OCI-LY1 (cell line): ENCODE data around the gene SDK1.

ENCODE experiments used
- H2AFZ ChIP-seq: fragments of 200-600 bp; sonication (generic), shearing (Covaris generic); 2 replicates; pipeline ENCODE4 v1.6.0; 2014; ENCODE audit warnings: antibody characterized with exemption, mild to moderate bottlenecking, low read length
- H3F3A ChIP-seq: fragments of 200-600 bp; sonication (generic), shearing (Covaris generic); 2 replicates; pipeline ENCODE4 v1.6.0; 2014; ENCODE audit warnings: mild to moderate bottlenecking, antibody characterized with exemption, low read length, moderate library complexity; ENCODE audit not compliant: insufficient read depth
- H3K27ac ChIP-seq: fragments of 200-600 bp; sonication (generic); 2 replicates; pipeline ENCODE4 v1.5.1; 2014; ENCODE audit warnings: low read length, mixed run types, mild to moderate bottlenecking, low read depth; ENCODE audit not compliant: poor library complexity, severe bottlenecking
- H3K27me3 ChIP-seq: fragments of 200-600 bp; sonication (generic); 2 replicates; pipeline ENCODE4 v1.6.0; 2014; ENCODE audit warnings: antibody characterized with exemption, mild to moderate bottlenecking, low read length, moderate library complexity; ENCODE audit not compliant: insufficient read depth
- H3K36me3 ChIP-seq: fragments of 200-600 bp; sonication (generic); 2 replicates; pipeline ENCODE4 v1.6.1; 2014; ENCODE audit warnings: mild to moderate bottlenecking, antibody characterized with exemption, low read length, moderate library complexity, mixed read lengths; ENCODE audit not compliant: insufficient read depth
- H3K4me1 ChIP-seq: fragments of 200-600 bp; sonication (generic); 2 replicates; pipeline ENCODE4 v1.5.1; 2014; ENCODE audit warnings: mild to moderate bottlenecking, low read length, moderate library complexity; ENCODE audit not compliant: insufficient read depth, severe bottlenecking
- H3K4me2 ChIP-seq: fragments of 200-600 bp; sonication (generic), shearing (Covaris generic); 2 replicates; pipeline ENCODE4 v1.6.1; 2014; ENCODE audit warnings: low read length
- H3K4me3 ChIP-seq: fragments of 200-600 bp; sonication (generic); 2 replicates; pipeline ENCODE4 v1.5.1; 2014; ENCODE audit warnings: low read length, low read depth, mild to moderate bottlenecking, mixed read lengths; ENCODE audit not compliant: poor library complexity, severe bottlenecking
- H3K79me2 ChIP-seq: fragments of 200-600 bp; shearing (Covaris generic); 2 replicates; pipeline ENCODE4 v1.6.1; 2016; ENCODE audit warnings: mixed run types, low read length, mixed read lengths; ENCODE audit not compliant: insufficient read depth
- H3K9ac ChIP-seq: fragments of 200-600 bp; sonication (generic), shearing (Covaris generic); 2 replicates; pipeline ENCODE4 v1.6.1; 2014; ENCODE audit warnings: mild to moderate bottlenecking, low read length, mixed read lengths
- H3K9me2 ChIP-seq: fragments of 200-600 bp; sonication (generic), shearing (Covaris generic); 2 replicates; pipeline ENCODE4 v1.6.1; 2014; ENCODE audit warnings: low read depth, mild to moderate bottlenecking, low read length, mixed read lengths
- H3K9me3 ChIP-seq: fragments of 200-600 bp; shearing (Covaris generic); 2 replicates; pipeline ENCODE4 v1.6.1; 2014; ENCODE audit warnings: low read length, mixed read lengths
- H4K20me1 ChIP-seq: fragments of 200-600 bp; sonication (generic), shearing (Covaris generic); 2 replicates; pipeline ENCODE4 v1.6.0; 2016; ENCODE audit warnings: mild to moderate bottlenecking, low read length; ENCODE audit not compliant: insufficient read depth
- CTCF ChIP-seq: fragments of 200-600 bp; sonication (generic), shearing (Covaris generic); IDR thresholded peaks from 2 replicates; pipeline ENCODE4 v1.5.1; 2017; ENCODE audit warnings: mild to moderate bottlenecking, antibody characterized with exemption, low read length, moderate library complexity, mixed read lengths
- EZH2 ChIP-seq: fragments of 200-600 bp; sonication (generic), shearing (Covaris generic); IDR thresholded peaks from 2 replicates; pipeline ENCODE4 v1.8.0; 2017; ENCODE audit warnings: borderline replicate concordance, mixed run types, mild to moderate bottlenecking, antibody characterized with exemption, low read length, moderate library complexity, mixed read lengths

The SDK1 gene

GRCh38 chr7:4297165-4297917 lies 996.3 kb downstream of the SDK1 start:
- no peak overlapping the region for H3K27ac ChIP-seq
- no peaks in the 10 kb centered on the region for H3K4me1 ChIP-seq
- H3K9me2 ChIP-seq, result no peaks in the 10 kb centered on the region
- 0 out of 2 replicates have a peak, but pooled peaks cover 3% of the 10 kb centered on the region for H3K9me3 ChIP-seq
- H3F3A ChIP-seq, result no peaks in the 10 kb centered on the region
- no peak for TF ChIP-seq EZH2
- TF ChIP-seq CTCF, result no peak
- H4K20me1 ChIP-seq, result no peaks in the 10 kb centered on the region
- no peaks in the 10 kb centered on the region for H3K79me2 ChIP-seq
- H3K4me2 ChIP-seq, result no peak overlapping the region
- no peak overlapping the region for H3K9ac ChIP-seq
- H2AFZ ChIP-seq, result no peak overlapping the region
- H3K36me3 ChIP-seq, result no peaks in the 10 kb centered on the region
- H3K4me3 ChIP-seq, result no peak overlapping the region
- H3K27me3 ChIP-seq, result no peaks in the 10 kb centered on the region

GRCh38 chr7:4297918-4298219 lies 996.8 kb downstream of the SDK1 start:
- no peaks in the 10 kb centered on the region for H3K27me3 ChIP-seq
- no peak overlapping the region for H3K9ac ChIP-seq
- no peak overlapping the region for H3K27ac ChIP-seq
- H2AFZ ChIP-seq, result no peak overlapping the region
- no peaks in the 10 kb centered on the region for H3K36me3 ChIP-seq
- H3K4me3 ChIP-seq, result no peak overlapping the region
- no peak for TF ChIP-seq CTCF
- TF ChIP-seq EZH2, result no peak
- H3K9me3 ChIP-seq, result 0 out of 2 replicates have a peak, but pooled peaks cover 3% of the 10 kb centered on the region
- no peaks in the 10 kb centered on the region for H4K20me1 ChIP-seq
- no peaks in the 10 kb centered on the region for H3K9me2 ChIP-seq
- no peaks in the 10 kb centered on the region for H3K79me2 ChIP-seq
- H3K4me2 ChIP-seq, result no peak overlapping the region
- no peaks in the 10 kb centered on the region for H3K4me1 ChIP-seq
- H3F3A ChIP-seq, result no peaks in the 10 kb centered on the region

- Histone ChIP-seq H3K36me3 (no peaks in the 10 kb centered on the region), H3K79me2 (no peaks in the 10 kb centered on the region), H2AFZ (no peak overlapping the region), H3K27me3 (no peaks in the 10 kb centered on the region), H3K9me2 (no peaks in the 10 kb centered on the region), H3F3A (no peaks in the 10 kb centered on the region), H3K9me3 (no peaks in the 10 kb centered on the region), H3K4me3 (no peak overlapping the region), H3K9ac (no peak overlapping the region), H3K4me1 (no peaks in the 10 kb centered on the region), H4K20me1 (no peaks in the 10 kb centered on the region), H3K4me2 (no peak overlapping the region), H3K27ac (no peak overlapping the region)
- TF ChIP-seq EZH2, result no peak
- TF ChIP-seq CTCF, result no peak
These were observed 998.4 kb downstream of the SDK1 start for GRCh38 chr7:4299431-4299830.
